Measurements from ENCODE around the gene GDAP2. TPM values are rescaled to one million over a fixed set of nuclear protein-coding genes. Genes with fewer than 3 reads are reported as not detected.

GDAP2 gene
- total and polyA plus RNA-seq, 2 donors (not counting 1 experiment from before 2014, with no cell fraction given), result 6.8 to 36.7 TPM

GRCh38 chr1:117911051-117911450 lies 18.4 kb downstream of the GDAP2 start:
- TF ChIP-seq CTCF (IDR thresholded peaks at IDR 0.05), result no peak
- TF ChIP-seq EZH2 (IDR thresholded peaks at IDR 0.05; ENCODE audit: borderline replicate concordance, insufficient read depth, low read depth, low read length, poor library complexity, severe bottlenecking), result no peak
- Mint-ChIP-seq H3K4me3 (no peak overlapping the region), H3K9me3 (ENCODE audit: insufficient read depth) (no peaks in the 10 kb centered on the region), H3K27ac (no peak overlapping the region), H3K27me3 (no peaks in the 10 kb centered on the region), H3K4me1 (no peaks in the 10 kb centered on the region)
- intact Hi-C loops (cut with micrococcal nuclease), result no loop called here
- Histone ChIP-seq H3K9me3 (ENCODE audit: control extremely low read depth in 1 of 3, control insufficient read depth in 2 of 3, insufficient read depth in 1 of 3, low read length in 2 of 3) (no peaks in the 10 kb centered on the region), H3K36me3 (replicated peaks in 1 of 2; ENCODE audit: control extremely low read depth in 1 of 2, control insufficient read depth in 1 of 2, extremely low read depth in 1 of 2, insufficient read depth in 2 of 2, low read length in 1 of 2) (peaks cover 18 to 67% of the 10 kb centered on the region in 2 experiments), H3K4me3 (ENCODE audit: control extremely low read depth in 1 of 5, extremely low read depth in 1 of 5, insufficient read depth in 1 of 5, low read depth in 2 of 5, low read length in 4 of 5) (no peak overlapping the region), H3K79me2 (ENCODE audit: control insufficient read depth, insufficient read depth, low read length) (peaks cover under 1% of the 10 kb centered on the region), H2AFZ (ENCODE audit: insufficient read depth, low read depth, low read length, poor library complexity, severe bottlenecking) (no peak overlapping the region), H3K4me1 (ENCODE audit: control insufficient read depth in 2 of 2, insufficient read depth in 2 of 2, low read length in 2 of 2) (no peaks in the 10 kb centered on the region), H3K4me2 (replicated peaks; ENCODE audit: low read depth, low read length, poor library complexity, severe bottlenecking) (no peak overlapping the region), H4K20me1 (ENCODE audit: control insufficient read depth, insufficient read depth, low read length, poor library complexity, severe bottlenecking) (peaks cover under 1% of the 10 kb centered on the region), H3K9ac (ENCODE audit: low read length) (no peak overlapping the region), H3K27ac (ENCODE audit: low read length in 2 of 2) (no peak overlapping the region), H3K27me3 (replicated peaks in 1 of 4; ENCODE audit: control extremely low read depth in 1 of 4, control insufficient read depth in 3 of 4, insufficient read depth in 4 of 4, low read length in 3 of 4) (no peaks in the 10 kb centered on the region)
- ChIA-PET POLR2A (no interaction called here), CTCF (interaction anchor here (1.1 kb wide), 1 partner anchor 15 kb away, joined by 4 read pairs; no protein-coding TSS in a partner anchor)
- ATAC-seq (ENCODE audit: low read depth), result no peak
- no peak for DNase-seq

GRCh38 chr1:117905019-117905418 lies 24.4 kb downstream of the GDAP2 start:
- Mint-ChIP-seq H3K4me3 (no peak overlapping the region), H3K4me1 (no peaks in the 10 kb centered on the region), H3K27me3 (no peaks in the 10 kb centered on the region), H3K9me3 (ENCODE audit: insufficient read depth) (no peaks in the 10 kb centered on the region), H3K27ac (no peak overlapping the region)
- no peaks in the 10 kb centered on the region for H4K20me1 ChIP-seq (ENCODE audit: control insufficient read depth, insufficient read depth, low read length, poor library complexity, severe bottlenecking)
- ChIA-PET POLR2A (no interaction called here), CTCF (interaction anchor here (1.8 kb wide), 1 partner anchor 9 kb away, joined by 6 read pairs; no protein-coding TSS in a partner anchor)
- no peaks in the 10 kb centered on the region for H3K27me3 ChIP-seq (replicated peaks in 1 of 4; ENCODE audit: control extremely low read depth in 1 of 4, control insufficient read depth in 3 of 4, insufficient read depth in 4 of 4, low read length in 3 of 4)
- no peak for ATAC-seq (ENCODE audit: low read depth)
- no peaks in the 10 kb centered on the region for H3K4me1 ChIP-seq (ENCODE audit: control insufficient read depth in 2 of 2, insufficient read depth in 2 of 2, low read length in 2 of 2)
- H3K9me3 ChIP-seq (ENCODE audit: control extremely low read depth in 1 of 3, control insufficient read depth in 2 of 3, insufficient read depth in 1 of 3, low read length in 2 of 3), result peaks cover 0 to 3% (median 0%) of the 10 kb centered on the region in 3 donors
- WGBS (ENCODE audit: insufficient coverage), result 100% methylated on average over 1 of the region's 2 CpGs
- no peak for DNase-seq
- H3K36me3 ChIP-seq (replicated peaks in 1 of 2; ENCODE audit: control extremely low read depth in 1 of 2, control insufficient read depth in 1 of 2, extremely low read depth in 1 of 2, insufficient read depth in 2 of 2, low read length in 1 of 2), result peaks cover 22 to 55% of the 10 kb centered on the region in 2 experiments
- TF ChIP-seq CTCF (IDR thresholded peaks at IDR 0.05) (no peak), EZH2 (IDR thresholded peaks at IDR 0.05; ENCODE audit: borderline replicate concordance, insufficient read depth, low read depth, low read length, poor library complexity, severe bottlenecking) (no peak)
- H2AFZ ChIP-seq (ENCODE audit: insufficient read depth, low read depth, low read length, poor library complexity, severe bottlenecking), result no peak overlapping the region
- H3K79me2 ChIP-seq (ENCODE audit: control insufficient read depth, insufficient read depth, low read length), result no peaks in the 10 kb centered on the region
- intact Hi-C loops (cut with micrococcal nuclease), result no loop called here
- no peak overlapping the region for H3K4me2 ChIP-seq (replicated peaks; ENCODE audit: low read depth, low read length, poor library complexity, severe bottlenecking)
- H3K27ac ChIP-seq (ENCODE audit: low read length in 2 of 2), result no peak overlapping the region
- no peak overlapping the region for H3K9ac ChIP-seq (ENCODE audit: low read length)
- H3K4me3 ChIP-seq (ENCODE audit: control extremely low read depth in 1 of 5, extremely low read depth in 1 of 5, insufficient read depth in 1 of 5, low read depth in 2 of 5, low read length in 4 of 5), result no peak overlapping the region

Data from B cell (primary cell).